Thyroid gland (tissue), 4 donors: ENCODE results near the gene FYN. TPM values are rescaled to one million over a fixed set of nuclear protein-coding genes. Genes with fewer than 3 reads are reported as not detected.

ENCODE experiments used
- DNase-seq, 2 donors: peaks; one replicate each; pipeline ENCODE4 v3.0.0-alpha.2; 2019
- H3K27ac ChIP-seq, 3 donors: fragments of 200-600 bp; sonication (generic); 1 replicate in 2 of 3; 2 replicates in 1 of 3; pipeline ENCODE4 v1.5.1; 2016 to 2019; ENCODE audit warnings: mild to moderate bottlenecking in 1 of 3, moderate library complexity in 1 of 3
- H3K27me3 ChIP-seq: fragments of 200-600 bp; sonication (generic); one replicate; pipeline ENCODE4 v1.5.1; 2019
- H3K36me3 ChIP-seq, 2 donors: fragments of 200-600 bp; sonication (generic); one replicate each; pipeline ENCODE4 v1.5.1; 2016 to 2019
- H3K4me1 ChIP-seq, 2 donors: fragments of 200-600 bp; sonication (generic); one replicate each; pipeline ENCODE4 v1.5.1; 2017 to 2019
- H3K4me3 ChIP-seq, 3 donors: fragments of 200-600 bp; sonication (generic); replicated peaks in 1 of 3; 1 replicate in 2 of 3; 2 replicates in 1 of 3; pipeline ENCODE4 v1.5.1; 2016; ENCODE audit warnings: mild to moderate bottlenecking in 1 of 3
- H3K9me3 ChIP-seq: fragments of 200-600 bp; sonication (generic); one replicate; pipeline ENCODE4 v1.5.1; 2017
- CTCF ChIP-seq, 6 experiments: fragments of 200-600 bp in 3 of 6; fragments of 450-650 bp in 3 of 6; sonication (generic) in 3 of 6; IDR thresholded peaks; one replicate each; pipeline ENCODE4 v1.5.1; 2016 to 2019; ENCODE audit warnings: antibody characterized with exemption in 6 of 6, mild to moderate bottlenecking in 2 of 6, inconsistent platforms in 1 of 6, moderate library complexity in 1 of 6
- POLR2A ChIP-seq, 2 donors: fragments of 450-650 bp; IDR thresholded peaks; one replicate each; pipeline ENCODE4 v1.6.1; 2017; ENCODE audit warnings: antibody characterized with exemption in 2 of 2, mild to moderate bottlenecking in 2 of 2, moderate library complexity in 1 of 2
- WGBS, 2 donors: methylation state at CpG; one replicate each; pipeline ENCODE4 v1.1.5; 2017; 5-methylcytosine and 5-hydroxymethylcytosine counted together
- intact Hi-C: fragments of 100-400 bp; cut with DNase I; formaldehyde crosslinking; loops from one replicate; pipeline ENCODE4 v1.15.1; 2023
- total RNA-seq, 4 donors: library from RNA; depleted of rRNA; stranded (reverse); fragments of >200 nt; gene quantifications; one replicate each; pipeline ENCODE4 v1.2.3, GENCODE V29; 2016

Gene FYN
- total RNA-seq, 4 donors from 2014 or later, result 67.0 to 206 (median 95.9) TPM

- intact Hi-C loops, result loop anchor here (5.0 to 10.0 kb wide), 2 partner anchors 163 to 330 kb away; partner anchors contain the start of gene FYN
- Histone ChIP-seq H3K27me3 (no peaks in the 10 kb centered on the region), H3K9me3 (no peaks in the 10 kb centered on the region), H3K36me3 (peaks cover 0 to 8% of the 10 kb centered on the region in 2 donors), H3K27ac (peak overlapping the region in 1 of 3 donors; percentile 5), H3K4me3 (no peak overlapping the region), H3K4me1 (peaks cover 4 to 25% of the 10 kb centered on the region in 2 donors)
- DNase-seq, result no peak
- 83 to 88% methylated on average over 13 of the region's 13 CpGs for WGBS, 2 donors
- no peak for TF ChIP-seq CTCF (IDR thresholded peaks at IDR 0.05)
Observed at GRCh38 chr6:111711984-111712752, 161.1 kb downstream of the FYN start.

- peak in 1 of 2 donors; percentile 4 for DNase-seq
- intact Hi-C loops, result loop anchor here (5.0 to 10.0 kb wide), 2 partner anchors 163 to 331 kb away; partner anchors contain the start of gene FYN
- Histone ChIP-seq H3K9me3 (no peaks in the 10 kb centered on the region), H3K27me3 (no peaks in the 10 kb centered on the region), H3K36me3 (peaks cover 0 to 8% of the 10 kb centered on the region in 2 donors), H3K27ac (peak overlapping the region in 1 of 3 donors; percentile 2), H3K4me1 (peaks cover 4 to 25% of the 10 kb centered on the region in 2 donors), H3K4me3 (no peak overlapping the region)
- 74 to 76% methylated on average over 7 of the region's 7 CpGs for WGBS, 2 donors
- TF ChIP-seq POLR2A (IDR thresholded peaks at IDR 0.05), result no peak
- no peak for TF ChIP-seq CTCF (IDR thresholded peaks at IDR 0.05)
Observed at GRCh38 chr6:111711476-111711875, 161.8 kb downstream of the FYN start.

GRCh38 chr6:111710911-111711310 is 162.3 kb downstream of the FYN start:
- no peaks in the 10 kb centered on the region for H3K9me3 ChIP-seq
- 85% methylated on average over 4 of the region's 4 CpGs for WGBS, 2 donors
- no peaks in the 10 kb centered on the region for H3K27me3 ChIP-seq
- H3K4me1 ChIP-seq, result peaks cover 4 to 25% of the 10 kb centered on the region in 2 donors
- intact Hi-C loops, result loop anchor here (5.0 to 10.0 kb wide), 2 partner anchors 164 to 331 kb away; partner anchors contain the start of gene FYN
- TF ChIP-seq POLR2A (IDR thresholded peaks at IDR 0.05), result no peak
- TF ChIP-seq CTCF (IDR thresholded peaks at IDR 0.05), result no peak
- no peak overlapping the region for H3K4me3 ChIP-seq
- H3K36me3 ChIP-seq, result peaks cover 0 to 8% of the 10 kb centered on the region in 2 donors
- DNase-seq, result no peak
- H3K27ac ChIP-seq, result peak overlapping the region in 1 of 3 donors; percentile 2

GRCh38 chr6:111710439-111710838 is 162.8 kb downstream of the FYN start:
- Histone ChIP-seq H3K27me3 (no peaks in the 10 kb centered on the region), H3K4me3 (no peak overlapping the region), H3K4me1 (peaks cover 4 to 24% of the 10 kb centered on the region in 2 donors), H3K27ac (peak overlapping the region in 1 of 3 donors; percentile 2), H3K36me3 (peaks cover 0 to 8% of the 10 kb centered on the region in 2 donors), H3K9me3 (no peaks in the 10 kb centered on the region)
- DNase-seq, result no peak
- intact Hi-C loops, result loop anchor here (5.0 to 10.0 kb wide), 2 partner anchors 164 to 332 kb away; partner anchors contain the start of gene FYN
- 92 to 94% methylated on average over 2 of the region's 2 CpGs for WGBS, 2 donors
- no peak for TF ChIP-seq CTCF (IDR thresholded peaks at IDR 0.05)
- no peak for TF ChIP-seq POLR2A (IDR thresholded peaks at IDR 0.05)
